H1 (cell line): Measurements from ENCODE around the gene KCNH8. TPM values are rescaled to one million over a fixed set of nuclear protein-coding genes. Genes with fewer than 3 reads are reported as not detected.

Source experiments
- CTCF ChIA-PET: fragments of 300-600 bp; sonication (Branson Sonifier 250); formaldehyde crosslinking; loops from one replicate; lab custom pipeline; 2021; ENCODE audit not compliant: partially characterized antibody; lab: Charles Lee
- POLR2A ChIA-PET: fragments of 300-600 bp; sonication (Branson Sonifier 250); formaldehyde crosslinking; loops from one replicate; lab custom pipeline; 2021; ENCODE audit warnings: inconsistent platforms; ENCODE audit not compliant: partially characterized antibody; lab: Charles Lee
- DNase-seq, 2 experiments: peaks; one replicate each; pipeline versions ENCODE4 v3.0.0 to v3.0.0-alpha.2; 2010 to 2022; ENCODE audit warnings: low spot score in 2 of 2, low read depth in 1 of 2, mixed read lengths in 1 of 2
- FAIRE-seq: peaks from 2 replicates; lab custom pipeline; 2011; peaks lifted over from hg19 to GRCh38; lab: Jason Lieb, UNC
- H2AFZ ChIP-seq: 2 replicates; pipeline ENCODE4 v1.8.1; 2012; ENCODE audit warnings: low read length, inconsistent platforms
- H2AK5ac ChIP-seq: 2 replicates; pipeline ENCODE4 v1.6.1; 2013; ENCODE audit warnings: low read depth, low read length
- H2BK120ac ChIP-seq: replicated peaks from 2 replicates; pipeline ENCODE3; 2013; ENCODE audit warnings: low read depth, low read length, inconsistent platforms
- H2BK12ac ChIP-seq: 2 replicates; pipeline ENCODE4 v1.6.1; 2013; ENCODE audit warnings: low read depth, low read length
- H2BK15ac ChIP-seq: 2 replicates; pipeline ENCODE4 v1.6.1; 2013; ENCODE audit warnings: low read length
- H2BK20ac ChIP-seq: 2 replicates; pipeline ENCODE4 v1.6.1; 2013; ENCODE audit warnings: low read length
- H2BK5ac ChIP-seq: 2 replicates; pipeline ENCODE4 v1.6.1; 2013; ENCODE audit warnings: low read depth, low read length
- H3K14ac ChIP-seq: 2 replicates; pipeline ENCODE4 v1.6.1; 2013; ENCODE audit warnings: inconsistent platforms; ENCODE audit not compliant: insufficient read length
- H3K18ac ChIP-seq: 2 replicates; pipeline ENCODE4 v1.6.1; 2013; ENCODE audit warnings: low read length; ENCODE audit errors: extremely low read depth
- H3K23ac ChIP-seq: 2 replicates; pipeline ENCODE4 v1.6.1; 2013; ENCODE audit warnings: inconsistent platforms; ENCODE audit not compliant: insufficient read length
- H3K23me2 ChIP-seq: 2 replicates; pipeline ENCODE4 v1.6.1; 2013; ENCODE audit warnings: low read depth, low read length
- H3K27ac ChIP-seq: 2 replicates; pipeline ENCODE4 v1.6.1; 2011; ENCODE audit warnings: low read depth, low read length, inconsistent platforms
- H3K27me3 ChIP-seq, 4 experiments: replicated peaks in 1 of 4; 1 replicate in 1 of 4; 2 replicates in 3 of 4; pipeline versions ENCODE4 v1.6.1 to v1.8.1; 2011 to 2013; ENCODE audit warnings: low read length in 3 of 4, mild to moderate bottlenecking in 3 of 4, inconsistent platforms in 2 of 4, mixed read lengths in 2 of 4, moderate library complexity in 1 of 4; ENCODE audit not compliant: control insufficient read depth in 3 of 4, insufficient read depth in 3 of 4; ENCODE audit errors: extremely low read depth in 1 of 4
- H3K36me3 ChIP-seq, 4 experiments: 2 replicates each; pipeline versions ENCODE4 v1.6.1 to v1.8.1; 2011 to 2013; ENCODE audit warnings: mild to moderate bottlenecking in 4 of 4, low read length in 3 of 4, moderate library complexity in 2 of 4, control low read depth in 1 of 4, inconsistent platforms in 1 of 4; ENCODE audit not compliant: insufficient read depth in 4 of 4, control insufficient read depth in 2 of 4
- H3K4ac ChIP-seq: replicated peaks from 2 replicates; pipeline ENCODE3; 2013; ENCODE audit warnings: low read length, low read depth, mixed read lengths, inconsistent platforms; ENCODE audit not compliant: insufficient read length
- H3K4me1 ChIP-seq, 4 experiments: replicated peaks in 1 of 4; 1 replicate in 1 of 4; 2 replicates in 3 of 4; pipeline versions ENCODE4 v1.6.1 to v1.8.1; 2011 to 2013; ENCODE audit warnings: low read length in 3 of 4, inconsistent platforms in 2 of 4, mixed read lengths in 1 of 4; ENCODE audit not compliant: insufficient read depth in 4 of 4, control insufficient read depth in 3 of 4
- H3K4me2 ChIP-seq, 2 experiments: 2 replicates each; pipeline versions ENCODE4 v1.6.1 to v1.8.1; 2011 to 2013; ENCODE audit warnings: low read depth in 2 of 2, low read length in 2 of 2, control low read depth in 1 of 2, inconsistent platforms in 1 of 2, mild to moderate bottlenecking in 1 of 2; ENCODE audit not compliant: insufficient read depth in 1 of 2
- H3K4me3 ChIP-seq, 4 experiments: fragments of 200-600, 300-600 bp in 1 of 4; sonication (generic), shearing (Covaris generic), sonication (Bioruptor Twin) in 1 of 4; 2 replicates each; pipeline versions ENCODE4 v1.5.1 to v1.8.1; 2011 to 2016; ENCODE audit warnings: low read length in 4 of 4, low read depth in 3 of 4, control low read depth in 2 of 4, inconsistent platforms in 2 of 4, mild to moderate bottlenecking in 2 of 4, mixed read lengths in 1 of 4, moderate library complexity in 1 of 4; ENCODE audit not compliant: insufficient read depth in 2 of 4; ENCODE audit errors: extremely low read depth in 1 of 4
- H3K56ac ChIP-seq: replicated peaks from 2 replicates; pipeline ENCODE3; 2013; ENCODE audit warnings: low read depth, mild to moderate bottlenecking, mixed read lengths, low read length, inconsistent platforms; ENCODE audit not compliant: insufficient read length
- H3K79me1 ChIP-seq: 2 replicates; pipeline ENCODE4 v1.6.1; 2013; ENCODE audit warnings: low read depth, low read length, control low read depth
- H3K79me2 ChIP-seq, 2 experiments: 2 replicates each; pipeline versions ENCODE4 v1.6.1 to v1.8.1; 2012 to 2013; ENCODE audit warnings: low read length in 2 of 2, mild to moderate bottlenecking in 2 of 2, inconsistent platforms in 1 of 2; ENCODE audit not compliant: insufficient read depth in 2 of 2, control insufficient read depth in 1 of 2
- H3K9ac ChIP-seq, 4 experiments: replicated peaks in 1 of 4; 1 replicate in 1 of 4; 2 replicates in 3 of 4; pipeline versions ENCODE4 v1.6.1 to v1.8.1; 2011 to 2013; ENCODE audit warnings: low read depth in 3 of 4, low read length in 3 of 4, control low read depth in 2 of 4, mild to moderate bottlenecking in 2 of 4, moderate library complexity in 2 of 4, inconsistent platforms in 1 of 4; ENCODE audit errors: extremely low read depth in 1 of 4
- H3K9me3 ChIP-seq, 2 experiments: 2 replicates each; pipeline versions ENCODE4 v1.6.1 to v1.8.1; 2012 to 2013; ENCODE audit warnings: mild to moderate bottlenecking in 2 of 2, moderate library complexity in 2 of 2, control low read depth in 1 of 2, inconsistent platforms in 1 of 2, low read depth in 1 of 2, low read length in 1 of 2, mixed read lengths in 1 of 2; ENCODE audit not compliant: insufficient read depth in 2 of 2
- H4K20me1 ChIP-seq, 2 experiments: replicated peaks in 1 of 2; 2 replicates each; pipeline versions ENCODE3 to v1.8.1; 2011 to 2013; ENCODE audit warnings: inconsistent platforms in 2 of 2, low read length in 2 of 2, mild to moderate bottlenecking in 1 of 2; ENCODE audit not compliant: insufficient read depth in 2 of 2, control insufficient read depth in 1 of 2
- H4K5ac ChIP-seq: 2 replicates; pipeline ENCODE4 v1.6.1; 2013; ENCODE audit warnings: low read length, low read depth, mixed read lengths, inconsistent platforms; ENCODE audit not compliant: insufficient read length
- H4K8ac ChIP-seq: 2 replicates; pipeline ENCODE4 v1.8.0; 2013; ENCODE audit warnings: mild to moderate bottlenecking, moderate library complexity, low read length, inconsistent platforms; ENCODE audit not compliant: insufficient read depth; ENCODE audit errors: extremely low read depth
- H4K91ac ChIP-seq: replicated peaks from 2 replicates; pipeline ENCODE3; 2013; ENCODE audit warnings: low read length, mixed read lengths, inconsistent platforms; ENCODE audit not compliant: insufficient read length
- CEBPB ChIP-seq: IDR thresholded peaks from 2 replicates; pipeline ENCODE4 v1.6.1; 2012; ENCODE audit warnings: low read depth, low read length
- CHD2 ChIP-seq: IDR thresholded peaks from 2 replicates; pipeline ENCODE4 v1.6.1; 2012; ENCODE audit warnings: low read length, improper control_type of control experiment
- FOSL1 ChIP-seq: IDR thresholded peaks from 2 replicates; pipeline ENCODE4 v1.6.1; 2011; ENCODE audit warnings: mild to moderate bottlenecking, low read depth, low read length, moderate library complexity; ENCODE audit not compliant: insufficient read depth
- RNF2 ChIP-seq: fragments of 200-900, 300-1000 bp; sonication (generic); IDR thresholded peaks from 2 replicates; pipeline ENCODE4 v1.7.1; 2016; ENCODE audit warnings: borderline replicate concordance, low read depth, mild to moderate bottlenecking, antibody characterized with exemption, low read length; ENCODE audit not compliant: poor library complexity, severe bottlenecking; ENCODE audit errors: missing control alignments
- SAP30 ChIP-seq: fragments of 300-600 bp; sonication (generic); IDR thresholded peaks from 2 replicates; pipeline ENCODE4 v1.7.1; 2012; ENCODE audit warnings: low read length, moderate library complexity, mild to moderate bottlenecking, inconsistent platforms; ENCODE audit not compliant: insufficient read depth, insufficient replicate concordance
- SRF ChIP-seq: IDR thresholded peaks from 2 replicates; pipeline ENCODE4 v1.6.1; 2011; ENCODE audit warnings: mild to moderate bottlenecking, low read depth, low read length, moderate library complexity
- WGBS, 2 experiments: shearing (Covaris generic) in 1 of 2; methylation state at CpG; one replicate each; pipeline versions ENCODE4 v1.1.6 to v1.1.7; 2013 to 2015; ENCODE audit warnings: low lambda C conversion rate in 2 of 2, mixed read lengths in 2 of 2, inconsistent platforms in 1 of 2, low coverage in 1 of 2, missing lambda C conversion rate in 1 of 2; ENCODE audit not compliant: insufficient replicate concordance in 2 of 2, insufficient coverage in 1 of 2, insufficient read length in 1 of 2; ENCODE audit errors: extremely low coverage in 1 of 2, missing lambda C conversion rate in 1 of 2; 5-methylcytosine and 5-hydroxymethylcytosine counted together
- polyA plus RNA-seq, 7 experiments: library from polyadenylated mRNA; depleted of rRNA in 3 of 7; stranded (reverse) in 5 of 7; unstranded in 2 of 7; fragments of >200 nt in 5 of 7; fragments of 200-250 nt in 2 of 7; gene quantifications; 1 replicate in 5 of 7; 2 replicates in 1 of 7; 4 replicates in 1 of 7; pipeline versions ENCODE4 v1.2.1 to v1.2.3, GENCODE V29; 2011 to 2013; ENCODE audit warnings: missing spikeins in 2 of 7, mixed read lengths in 2 of 7
- total RNA-seq: library from RNA; stranded (reverse); fragmentation: NEBNext Ultra II Directional; extraction: Animal tissue kit (Norgen Biotek cat#: 25700); gene quantifications from 2 replicates; pipeline ENCODE4 v1.2.1, GENCODE V29; 2021

The KCNH8 gene
- total and polyA plus RNA-seq, 2 of the 8 experiments (the other 6 are each of a cell fraction or from before 2014, with no cell fraction given), result 2.2 to 2.4 TPM

- Histone ChIP-seq H3K4me1 (no peaks in the 10 kb centered on the region; a peak in 1 of 7 replicates), H4K91ac (no peak overlapping the region)
These were observed 337.0 kb downstream of the KCNH8 start for GRCh38 chr3:19485267-19485666.

More at GRCh38 chr3:19485267-19485666, 337.0 kb downstream of the KCNH8 start:
- ChIA-PET CTCF (interaction anchor here (1.0 to 1.5 kb wide), 4 partner anchors 20 to 136 kb away, joined by 3 to 5 read pairs (median 4); no protein-coding TSS in a partner anchor), POLR2A (no interaction called here)
- H2BK5ac ChIP-seq, result no peak overlapping the region
- H2AFZ ChIP-seq, result no peak overlapping the region
- H2BK20ac ChIP-seq, result no peak overlapping the region
- no peak overlapping the region for H3K4ac ChIP-seq
- H3K14ac ChIP-seq, result no peak overlapping the region
- FAIRE-seq (no peak), DNase-seq (no peak)
- TF ChIP-seq SRF, result no peak
- TF ChIP-seq RNF2, result no peak
- no peak for TF ChIP-seq CEBPB
- no peak for TF ChIP-seq FOSL1
- no peak for TF ChIP-seq SAP30
- no peak for TF ChIP-seq CHD2
- no peak overlapping the region for H2BK120ac ChIP-seq
- H3K9me3 ChIP-seq, result peaks cover 0 to 4% of the 10 kb centered on the region in 2 experiments; a peak in 1 of 4 replicates
- H4K20me1 ChIP-seq, result no peaks in the 10 kb centered on the region
- H3K27ac ChIP-seq, result peak overlapping the region; percentile 19; the same call in 1 of the 2 replicates
- H3K56ac ChIP-seq, result no peak overlapping the region
- H3K27me3 ChIP-seq, result no peaks in the 10 kb centered on the region
- no peak overlapping the region for H4K8ac ChIP-seq
- no peak overlapping the region for H2BK12ac ChIP-seq
- H3K4me3 ChIP-seq, result no peak overlapping the region
- no peaks in the 10 kb centered on the region for H3K36me3 ChIP-seq
- no peak overlapping the region for H3K23ac ChIP-seq
- H3K9ac ChIP-seq, result no peak overlapping the region
- H3K4me2 ChIP-seq, result no peak overlapping the region
- H2BK15ac ChIP-seq, result no peak overlapping the region
- no peak overlapping the region for H4K5ac ChIP-seq
- H3K79me2 ChIP-seq, result no peaks in the 10 kb centered on the region
- WGBS, 2 experiments, result 94% methylated on average over 3 of the region's 3 CpGs; no CpG with 5 or more reads in 1 of the 2 experiments
- H3K79me1 ChIP-seq, result no peaks in the 10 kb centered on the region
- H2AK5ac ChIP-seq, result no peak overlapping the region
- no peaks in the 10 kb centered on the region for H3K23me2 ChIP-seq
- no peak overlapping the region for H3K18ac ChIP-seq
